Measurements from ENCODE around the gene RBBP5.

GRCh38 chr1:205144751-205145150 lies 23.0 kb upstream of the RBBP5 start:
- TF ChIP-seq CTCF (IDR thresholded peaks at IDR 0.05; ENCODE audit: insufficient read depth, low read depth, low read length) (no peak), EZH2 (IDR thresholded peaks at IDR 0.05; ENCODE audit: insufficient read depth, low read length) (no peak)

Measured in astrocyte (in vitro differentiated cells and primary cell).